SU-DHL-6 (cell line): Measurements from ENCODE around the gene LHX4.

Source experiments
- CTCF ChIP-seq: fragments of 200-600 bp; sonication (generic); IDR thresholded peaks from one replicate; pipeline ENCODE4 v1.5.1; 2017; ENCODE audit warnings: antibody characterized with exemption, mild to moderate bottlenecking, low read length, moderate library complexity; ENCODE audit not compliant: insufficient read depth, poor library complexity, severe bottlenecking
- EZH2phosphoT487 ChIP-seq: fragments of 200-600 bp; sonication (generic), shearing (Covaris generic); conservative IDR thresholded peaks from 2 replicates; pipeline ENCODE4 v1.6.1; 2018; ENCODE audit warnings: mild to moderate bottlenecking, antibody characterized with exemption, low read length, moderate library complexity, mixed read lengths

- TF ChIP-seq EZH2phosphoT487, result no peak
- no peak for TF ChIP-seq CTCF
These were observed 43.0 kb downstream of the LHX4 start for GRCh38 chr1:180273066-180273465.
